PFSK-1 (cell line): Measurements from ENCODE around the gene CYP26A1.

Source experiments
- POLR2AphosphoS5 ChIP-seq: IDR thresholded peaks from 2 replicates; pipeline ENCODE4 v1.6.1; 2012; ENCODE audit warnings: low read depth, mild to moderate bottlenecking, control low read depth, low read length, moderate library complexity
- SIN3A ChIP-seq: IDR thresholded peaks from 2 replicates; pipeline ENCODE4 v1.6.1; 2012; ENCODE audit warnings: mild to moderate bottlenecking, low read length, moderate library complexity, borderline replicate concordance; ENCODE audit not compliant: insufficient read depth
- TAF1 ChIP-seq: IDR thresholded peaks from 2 replicates; pipeline ENCODE4 v1.6.1; 2012; ENCODE audit warnings: low read length, control low read depth, borderline replicate concordance; ENCODE audit not compliant: insufficient read depth
- TF ChIP-seq, protein P1 (sequence below), 2 experiments: IDR thresholded peaks; 2 replicates each; pipeline versions ENCODE4 v1.6.1 to v1.8.0; 2011 to 2012; ENCODE audit warnings: low read depth in 2 of 2, low read length in 2 of 2, control low read depth in 1 of 2, inconsistent platforms in 1 of 2, mild to moderate bottlenecking in 1 of 2, moderate library complexity in 1 of 2; ENCODE audit not compliant: insufficient read depth in 1 of 2

- TF ChIP-seq TAF1 = no peak
- TF ChIP-seq, protein P1, sequence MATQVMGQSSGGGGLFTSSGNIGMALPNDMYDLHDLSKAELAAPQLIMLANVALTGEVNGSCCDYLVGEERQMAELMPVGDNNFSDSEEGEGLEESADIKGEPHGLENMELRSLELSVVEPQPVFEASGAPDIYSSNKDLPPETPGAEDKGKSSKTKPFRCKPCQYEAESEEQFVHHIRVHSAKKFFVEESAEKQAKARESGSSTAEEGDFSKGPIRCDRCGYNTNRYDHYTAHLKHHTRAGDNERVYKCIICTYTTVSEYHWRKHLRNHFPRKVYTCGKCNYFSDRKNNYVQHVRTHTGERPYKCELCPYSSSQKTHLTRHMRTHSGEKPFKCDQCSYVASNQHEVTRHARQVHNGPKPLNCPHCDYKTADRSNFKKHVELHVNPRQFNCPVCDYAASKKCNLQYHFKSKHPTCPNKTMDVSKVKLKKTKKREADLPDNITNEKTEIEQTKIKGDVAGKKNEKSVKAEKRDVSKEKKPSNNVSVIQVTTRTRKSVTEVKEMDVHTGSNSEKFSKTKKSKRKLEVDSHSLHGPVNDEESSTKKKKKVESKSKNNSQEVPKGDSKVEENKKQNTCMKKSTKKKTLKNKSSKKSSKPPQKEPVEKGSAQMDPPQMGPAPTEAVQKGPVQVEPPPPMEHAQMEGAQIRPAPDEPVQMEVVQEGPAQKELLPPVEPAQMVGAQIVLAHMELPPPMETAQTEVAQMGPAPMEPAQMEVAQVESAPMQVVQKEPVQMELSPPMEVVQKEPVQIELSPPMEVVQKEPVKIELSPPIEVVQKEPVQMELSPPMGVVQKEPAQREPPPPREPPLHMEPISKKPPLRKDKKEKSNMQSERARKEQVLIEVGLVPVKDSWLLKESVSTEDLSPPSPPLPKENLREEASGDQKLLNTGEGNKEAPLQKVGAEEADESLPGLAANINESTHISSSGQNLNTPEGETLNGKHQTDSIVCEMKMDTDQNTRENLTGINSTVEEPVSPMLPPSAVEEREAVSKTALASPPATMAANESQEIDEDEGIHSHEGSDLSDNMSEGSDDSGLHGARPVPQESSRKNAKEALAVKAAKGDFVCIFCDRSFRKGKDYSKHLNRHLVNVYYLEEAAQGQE (IDR thresholded peaks at IDR 0.05; ENCODE audit: insufficient read depth in 1 of 2, low read depth in 2 of 2, low read length in 2 of 2) = no peak
- TF ChIP-seq POLR2AphosphoS5 = no peak
- TF ChIP-seq SIN3A = no peak
Measured at GRCh38 chr10:93066544-93066913, 7.2 kb upstream of the CYP26A1 start.
